NCI-H1417 (cell line): Measurements from ENCODE around the gene MARCKSL1.
A peak's percentile ranks its signal among the peaks of the same experiment; 100 is the strongest.
"Not testable (repeated sequence)": the region's sequence is repeated elsewhere in the genome, so short reads cannot be mapped to it uniquely, and the experiment has no call there.

ENCODE experiments used
- DNase-seq, 3 experiments: peaks; one replicate each; lab custom pipeline; 2025; lab: John Stamatoyannopoulos, UW

MARCKSL1 gene

DNA sequence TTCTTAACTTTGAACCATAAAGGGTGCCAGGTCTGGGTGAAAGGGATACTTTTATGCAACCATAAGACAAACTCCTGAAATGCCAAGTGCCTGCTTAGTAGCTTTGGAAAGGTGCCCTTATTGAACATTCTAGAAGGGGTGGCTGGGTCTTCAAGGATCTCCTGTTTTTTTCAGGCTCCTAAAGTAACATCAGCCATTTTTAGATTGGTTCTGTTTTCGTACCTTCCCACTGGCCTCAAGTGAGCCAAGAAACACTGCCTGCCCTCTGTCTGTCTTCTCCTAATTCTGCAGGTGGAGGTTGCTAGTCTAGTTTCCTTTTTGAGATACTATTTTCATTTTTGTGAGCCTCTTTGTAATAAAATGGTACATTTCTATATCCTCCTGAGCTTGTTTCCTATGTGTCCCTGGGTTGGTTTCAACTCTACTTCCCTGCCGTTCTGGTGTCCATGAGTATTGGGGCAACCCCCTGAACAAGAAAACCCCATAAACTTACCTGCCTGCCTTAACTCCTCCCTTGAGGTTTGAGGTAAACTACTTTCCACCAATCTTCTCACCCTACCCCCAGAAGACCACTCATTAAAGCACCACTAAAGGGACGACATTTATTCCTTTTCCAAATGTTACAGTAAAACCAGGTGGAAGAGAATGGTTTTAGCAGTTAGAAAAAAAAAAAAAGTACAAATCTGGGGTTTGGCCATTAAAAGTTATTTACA is 2.6 kb downstream of the MARCKSL1 start:
- DNase-seq, result no peak

- peak in 1 of 3 experiments; percentile 44 for DNase-seq
Observed at GRCh38 chr1:32332290-32333079, 3.5 kb downstream of the MARCKSL1 start.

GRCh38 chr1:32331549-32331948 is 4.5 kb downstream of the MARCKSL1 start:
- peak in 1 of 3 experiments; percentile 25 for DNase-seq

DNA sequence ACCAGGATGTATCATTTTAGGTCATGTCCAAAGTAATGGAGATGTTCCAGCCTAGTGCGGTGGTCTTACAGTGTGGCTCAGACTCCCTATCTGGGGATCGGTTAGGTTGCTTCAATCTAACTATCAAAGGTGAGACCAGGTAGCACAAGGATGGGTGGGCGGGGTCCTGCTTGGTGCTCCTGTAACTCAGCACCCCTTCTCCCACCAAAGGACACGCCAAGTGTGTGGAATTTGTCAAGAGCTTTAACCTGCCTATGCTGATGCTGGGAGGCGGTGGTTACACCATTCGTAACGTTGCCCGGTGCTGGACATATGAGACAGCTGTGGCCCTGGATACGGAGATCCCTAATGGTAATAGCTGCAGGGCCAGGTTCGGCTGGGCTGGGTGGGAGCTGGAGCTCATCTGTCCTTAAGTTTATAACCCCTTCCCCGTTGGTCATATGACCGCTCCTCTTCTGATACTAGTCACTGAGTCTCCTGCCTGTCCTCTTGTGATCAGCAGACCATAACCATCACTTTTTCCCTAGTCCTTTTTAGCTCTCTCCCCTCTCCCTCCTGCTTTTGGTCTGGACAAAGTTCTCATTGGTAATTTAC is 5.4 kb downstream of the MARCKSL1 start:
- DNase-seq, result no peak

DNA sequence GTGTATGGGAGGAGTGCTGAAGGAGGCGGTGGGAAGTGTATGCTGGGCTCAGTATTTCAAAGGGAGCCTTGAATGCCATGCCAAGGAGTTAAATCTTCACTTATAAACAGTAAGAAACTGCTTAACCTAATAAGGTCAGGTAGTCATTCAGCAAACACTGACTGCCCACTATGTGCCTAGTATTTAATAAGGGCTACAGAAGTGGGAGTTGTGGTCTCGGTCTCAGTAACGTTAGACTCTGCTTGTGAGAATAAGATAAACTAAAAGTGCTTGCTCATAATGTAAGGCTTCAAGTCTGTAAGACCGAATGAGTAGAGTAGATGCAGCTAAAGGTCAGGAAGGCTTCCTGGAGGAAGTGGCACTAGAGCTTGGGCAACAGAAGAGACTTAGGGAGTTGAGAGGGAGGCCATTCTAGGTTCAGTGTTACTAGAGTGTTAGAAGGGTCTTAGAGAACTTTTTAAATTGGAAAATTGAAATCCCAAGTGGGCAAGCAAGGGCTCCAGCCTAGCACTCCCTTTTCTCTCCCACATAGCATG is 6.0 kb downstream of the MARCKSL1 start:
- DNase-seq, result no peak

DNA sequence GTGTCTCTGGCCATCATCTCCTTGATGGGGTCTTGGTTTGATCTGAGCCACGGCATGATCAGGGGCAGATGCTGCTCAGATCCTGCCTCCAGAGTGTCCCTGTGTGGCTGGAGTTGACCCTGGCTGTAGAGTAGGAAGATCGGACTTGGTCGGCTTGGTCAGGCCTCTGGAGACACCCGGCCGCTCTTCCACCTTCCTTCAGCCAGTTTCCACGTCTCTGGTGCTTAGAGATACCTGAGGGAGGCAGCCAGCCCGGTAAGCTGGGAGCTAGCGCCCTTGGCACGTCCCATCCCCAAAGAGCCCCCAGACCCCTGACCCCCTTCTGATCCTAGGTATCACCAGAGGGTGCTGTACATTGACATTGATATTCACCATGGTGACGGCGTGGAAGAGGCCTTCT is 8.8 kb downstream of the MARCKSL1 start:
- DNase-seq, result no peak

- DNase-seq, result no peak
Observed at GRCh38 chr1:32321712-32322291, 14.2 kb downstream of the MARCKSL1 start.

DNA sequence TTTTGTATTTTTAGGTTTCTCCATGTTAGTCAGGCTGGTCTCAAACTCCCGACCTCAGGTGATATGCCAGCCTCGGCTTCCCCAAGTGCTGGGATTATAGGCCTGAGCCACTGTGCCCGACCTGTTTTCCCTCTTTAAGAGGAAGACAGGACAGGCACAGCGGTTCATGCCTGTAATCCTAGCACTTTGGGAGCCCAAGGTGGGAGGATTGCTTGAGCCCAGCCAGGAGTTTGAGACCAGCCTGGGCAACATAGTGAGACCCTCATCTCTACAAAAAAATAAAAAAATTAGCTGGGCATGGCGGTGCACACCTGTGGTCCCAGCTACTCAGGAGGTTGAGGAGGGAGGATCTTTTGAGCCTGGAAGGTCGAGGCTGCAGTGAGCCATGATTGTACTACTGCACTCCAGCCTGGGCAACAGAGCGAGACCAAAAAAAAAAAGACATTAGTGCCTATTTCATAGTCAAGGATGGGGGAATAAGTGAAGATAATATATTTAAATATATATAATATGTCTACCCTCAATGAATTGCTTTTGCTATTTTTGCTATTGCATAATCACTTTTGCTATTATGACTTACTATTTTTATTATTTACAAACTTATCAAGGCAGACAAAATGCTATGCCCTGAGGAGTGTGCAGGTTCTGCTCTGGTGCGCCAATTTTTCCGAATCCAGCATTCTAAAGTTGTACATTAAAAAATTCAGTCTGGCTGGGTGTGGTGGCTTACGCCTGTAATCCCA is 17.7 kb downstream of the MARCKSL1 start:
- no peak for DNase-seq

DNA sequence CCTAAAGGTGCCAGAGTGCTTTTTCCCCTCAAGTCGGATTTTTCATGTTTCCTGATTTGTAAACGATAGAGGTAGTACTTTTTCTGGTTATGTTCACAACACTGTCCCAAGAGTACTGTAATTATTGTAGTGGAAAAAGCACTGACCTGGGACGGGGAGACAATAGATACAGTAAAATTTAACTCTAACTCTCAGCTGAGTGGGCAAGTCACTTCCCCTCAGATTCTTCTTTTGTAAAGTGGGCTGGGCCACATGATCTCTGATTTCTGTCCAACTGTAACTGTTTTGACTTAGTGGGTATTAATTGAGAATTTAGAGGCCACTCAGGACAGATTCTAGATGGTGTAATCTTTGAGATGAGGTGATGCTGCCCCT is 19.1 kb downstream of the MARCKSL1 start:
- DNase-seq, result no peak

GRCh38 chr1:32311709-32312393 is 24.2 kb downstream of the MARCKSL1 start:
- DNase-seq, result peak in 1 of 3 experiments; percentile 90

- DNase-seq, result no peak
Observed at GRCh38 chr1:32309960-32310359, 26.1 kb downstream of the MARCKSL1 start.

DNA sequence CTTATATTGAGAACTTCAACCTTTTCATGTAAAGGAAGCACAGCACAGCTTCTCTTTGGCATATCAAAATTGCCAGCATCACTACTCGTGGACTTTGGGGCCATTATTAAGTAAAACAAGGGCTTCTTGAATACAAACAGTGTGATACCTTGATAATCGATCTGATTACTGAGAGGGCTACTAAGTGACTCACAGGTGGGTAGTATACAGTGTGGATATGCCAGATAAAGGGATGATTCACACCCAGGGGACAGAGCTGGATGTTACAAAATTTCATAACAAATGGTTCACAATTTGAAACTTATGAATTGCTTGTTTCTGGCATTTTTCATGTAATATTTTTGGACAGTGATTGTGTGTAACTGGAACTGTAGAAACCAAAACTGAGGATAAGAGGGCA is 28.7 kb downstream of the MARCKSL1 start:
- DNase-seq, result no peak

GRCh38 chr1:32305310-32305709 is 30.7 kb downstream of the MARCKSL1 start:
- DNase-seq, result no peak

DNA sequence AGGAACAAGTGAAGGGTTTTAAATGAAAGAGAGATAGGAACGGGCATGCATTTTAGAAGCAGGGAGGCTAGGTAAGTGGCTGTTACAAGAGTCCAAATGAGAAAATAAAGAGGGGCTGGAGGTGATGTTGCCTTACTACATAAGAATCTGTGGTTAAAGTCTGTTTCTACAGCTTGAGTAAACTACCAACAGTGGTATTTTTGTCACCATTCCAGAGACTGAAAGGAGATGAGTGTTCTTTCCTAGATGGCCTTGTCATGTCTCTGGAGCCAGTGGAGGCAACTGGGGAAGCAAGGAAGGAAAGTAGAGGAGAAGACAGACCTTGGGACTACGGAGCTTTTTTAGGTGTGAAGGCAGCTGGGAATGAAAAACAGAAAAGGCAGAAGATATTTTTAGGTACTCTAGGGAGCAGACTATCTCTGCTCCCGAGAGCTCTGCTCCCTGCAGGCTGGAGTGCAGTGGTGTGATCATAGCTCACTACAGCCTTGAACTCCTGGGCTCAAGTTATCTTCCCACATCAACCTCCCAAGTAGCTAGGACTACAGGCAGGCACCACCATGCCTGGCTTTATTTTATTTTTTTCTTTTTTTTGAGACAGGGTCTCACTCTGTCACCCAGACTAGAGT is 31.9 kb downstream of the MARCKSL1 start:
- no peak for DNase-seq

DNA sequence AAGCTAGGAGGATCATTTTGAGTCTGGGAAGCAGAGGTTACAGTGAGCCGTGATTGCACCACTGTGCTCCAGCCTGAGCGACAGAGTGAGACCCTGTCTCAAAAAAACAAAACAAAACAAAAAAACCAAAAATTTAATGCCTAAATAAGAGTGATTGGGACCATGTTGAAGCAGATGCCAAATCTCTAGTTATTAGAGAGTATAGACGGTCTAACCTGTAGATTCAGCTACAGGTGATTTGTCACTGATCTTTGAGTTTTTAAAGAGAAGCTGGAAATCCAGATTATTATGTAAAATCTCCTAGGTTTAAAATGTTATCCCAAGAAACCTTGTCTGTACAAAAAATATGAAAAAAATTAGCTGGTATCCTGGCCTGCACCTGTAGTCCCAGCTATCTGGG is 32.7 kb downstream of the MARCKSL1 start:
- DNase-seq, result no peak

- DNase-seq, result no peak
Observed at GRCh38 chr1:32299327-32299726, 36.7 kb downstream of the MARCKSL1 start.

DNA sequence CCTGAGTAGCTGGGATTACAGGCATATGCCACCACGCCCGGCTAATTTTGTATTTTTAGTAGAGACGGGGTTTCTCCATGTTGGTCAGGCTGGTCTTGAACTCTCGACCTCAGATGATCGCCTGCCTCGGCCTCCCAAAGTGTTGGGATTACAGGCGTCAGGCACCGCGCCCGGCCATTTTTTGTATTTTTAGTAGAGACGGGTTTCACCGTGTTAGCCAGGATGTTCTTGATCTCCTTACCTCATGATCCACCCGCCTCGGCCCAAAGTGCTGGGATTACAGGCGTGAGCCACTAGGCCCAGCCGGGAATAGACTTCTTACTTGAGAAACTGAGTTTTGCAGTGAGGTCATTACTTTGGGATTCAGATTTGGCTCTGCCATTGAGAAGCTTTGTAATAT is 37.8 kb downstream of the MARCKSL1 start:
- DNase-seq, result not testable (repeated sequence)

GRCh38 chr1:32291708-32292538 is 44.1 kb downstream of the MARCKSL1 start, which contains the start of gene HDAC1:
Gene HDAC1 (plus strand): TSS chr1:32292083. CDS start chr1:32292170, 87 bp downstream.
- peak; percentile 94 to 96 (median 95) for DNase-seq

GRCh38 chr1:32291145-32291707 is 44.8 kb downstream of the MARCKSL1 start:
- DNase-seq, result peak in 1 of 3 experiments; percentile 33
